Colonic mucosa (tissue), 4 donors: ENCODE measurements around the gene SRSF12. TPM values are rescaled to one million over a fixed set of nuclear protein-coding genes. Genes with fewer than 3 reads are reported as not detected.

ENCODE experiments used
- DNase-seq: peaks from one replicate; pipeline ENCODE4 v3.0.0-alpha.2; 2020
- H3K27ac ChIP-seq: fragments of 200-600 bp; one replicate; pipeline ENCODE4 v1.8.0; 2021
- H3K27me3 ChIP-seq: fragments of 200-600 bp; one replicate; pipeline ENCODE4 v1.8.0; 2021
- H3K36me3 ChIP-seq: fragments of 200-600 bp; one replicate; pipeline ENCODE4 v1.8.0; 2021
- H3K4me1 ChIP-seq: fragments of 200-600 bp; one replicate; pipeline ENCODE4 v1.8.0; 2021; ENCODE audit warnings: mild to moderate bottlenecking
- H3K4me3 ChIP-seq: fragments of 200-600 bp; one replicate; pipeline ENCODE4 v1.8.0; 2021
- H3K9ac ChIP-seq, 2 donors: one replicate each; pipeline ENCODE4 v1.7.0; 2013; ENCODE audit warnings: control low read depth in 2 of 2, low read depth in 2 of 2, low read length in 2 of 2
- H3K9me3 ChIP-seq: fragments of 200-600 bp; one replicate; pipeline ENCODE4 v1.8.0; 2021
- intact Hi-C: fragments of 100-400 bp; cut with DNase I; formaldehyde crosslinking; loops from one replicate; pipeline ENCODE4 v1.14.1; 2022
- total RNA-seq, 2 donors: library from RNA; stranded (reverse); fragmentation: NEBNext Ultra II Directional in 1 of 2; extraction: Animal tissue kit (Norgen Biotek cat#: 25700) in 1 of 2; gene quantifications; one replicate each; pipeline ENCODE4 v1.2.1, GENCODE V29; 2021
- TF ChIP-seq, protein P1 (sequence below): fragments of 200-600 bp; IDR thresholded peaks from one replicate; pipeline ENCODE4 v1.8.0; 2022; ENCODE audit warnings: antibody characterized with exemption, mild to moderate bottlenecking
- donor health status: healthy.
- donor health status: DM: no; HTN: no; CAD: no.
- donor health status: DM: no; HTN: no; CAD: no.

Gene SRSF12
- total RNA-seq, 2 donors from 2014 or later, result 0.35 TPM; not detected in 1

GRCh38 chr6:89120371-89120770, 2.5 kb upstream of the SRSF12 start:
- no peak for DNase-seq
- no peaks in the 10 kb centered on the region for H3K36me3 ChIP-seq

DNA sequence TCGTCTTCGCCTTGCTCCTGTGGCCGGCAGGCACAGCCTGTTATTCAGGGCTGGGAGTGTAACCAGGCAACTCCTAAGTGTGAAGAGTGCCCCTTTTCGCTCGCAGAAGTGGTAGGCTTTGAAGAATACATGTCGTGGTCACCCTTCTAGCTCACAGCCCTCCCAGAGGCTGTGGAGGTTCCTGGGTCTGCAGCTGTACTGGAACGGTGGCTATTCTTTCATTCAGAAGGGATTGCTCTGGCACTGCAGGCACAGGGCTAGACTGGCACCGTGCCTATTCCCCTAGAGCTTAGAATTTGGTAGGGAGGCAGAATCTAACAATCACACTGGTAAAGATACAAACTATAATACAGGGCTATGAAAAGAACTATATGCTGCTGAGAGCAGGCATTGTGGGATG, 1.1 kb upstream of the SRSF12 start:
- no peak for DNase-seq
- no peaks in the 10 kb centered on the region for H3K36me3 ChIP-seq
- H3K9me3 ChIP-seq, result no peaks in the 10 kb centered on the region
- H3K27ac ChIP-seq, result no peak overlapping the region
- no peak overlapping the region for H3K4me3 ChIP-seq
- H3K4me1 ChIP-seq, result no peaks in the 10 kb centered on the region
- TF ChIP-seq, protein P1, sequence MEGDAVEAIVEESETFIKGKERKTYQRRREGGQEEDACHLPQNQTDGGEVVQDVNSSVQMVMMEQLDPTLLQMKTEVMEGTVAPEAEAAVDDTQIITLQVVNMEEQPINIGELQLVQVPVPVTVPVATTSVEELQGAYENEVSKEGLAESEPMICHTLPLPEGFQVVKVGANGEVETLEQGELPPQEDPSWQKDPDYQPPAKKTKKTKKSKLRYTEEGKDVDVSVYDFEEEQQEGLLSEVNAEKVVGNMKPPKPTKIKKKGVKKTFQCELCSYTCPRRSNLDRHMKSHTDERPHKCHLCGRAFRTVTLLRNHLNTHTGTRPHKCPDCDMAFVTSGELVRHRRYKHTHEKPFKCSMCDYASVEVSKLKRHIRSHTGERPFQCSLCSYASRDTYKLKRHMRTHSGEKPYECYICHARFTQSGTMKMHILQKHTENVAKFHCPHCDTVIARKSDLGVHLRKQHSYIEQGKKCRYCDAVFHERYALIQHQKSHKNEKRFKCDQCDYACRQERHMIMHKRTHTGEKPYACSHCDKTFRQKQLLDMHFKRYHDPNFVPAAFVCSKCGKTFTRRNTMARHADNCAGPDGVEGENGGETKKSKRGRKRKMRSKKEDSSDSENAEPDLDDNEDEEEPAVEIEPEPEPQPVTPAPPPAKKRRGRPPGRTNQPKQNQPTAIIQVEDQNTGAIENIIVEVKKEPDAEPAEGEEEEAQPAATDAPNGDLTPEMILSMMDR, result no peak
- no peaks in the 10 kb centered on the region for H3K27me3 ChIP-seq
- intact Hi-C loops, result loop anchor here (5.0 kb wide), 1 partner anchor 37 kb away; the partner anchor contains the start of gene PNRC1
- H3K9ac ChIP-seq, result no peak overlapping the region

More at GRCh38 chr6:89120371-89120770, 2.5 kb upstream of the SRSF12 start:
- no peaks in the 10 kb centered on the region for H3K27me3 ChIP-seq
- intact Hi-C loops, result loop anchor here (5.0 kb wide), 2 partner anchors 138 to 252 kb away; no protein-coding TSS in a partner anchor
- H3K27ac ChIP-seq, result no peak overlapping the region
- no peaks in the 10 kb centered on the region for H3K4me1 ChIP-seq
- H3K4me3 ChIP-seq, result no peak overlapping the region
- H3K9me3 ChIP-seq, result no peaks in the 10 kb centered on the region
- TF ChIP-seq, protein P1, result no peak
- no peak overlapping the region for H3K9ac ChIP-seq

GRCh38 chr6:89116702-89117101, 1.2 kb downstream of the SRSF12 start:
- Histone ChIP-seq H3K36me3 (no peaks in the 10 kb centered on the region), H3K9ac (peak overlapping the region in 1 of 2 donors; percentile 40), H3K27me3 (no peaks in the 10 kb centered on the region), H3K27ac (no peak overlapping the region), H3K9me3 (no peaks in the 10 kb centered on the region), H3K4me1 (no peaks in the 10 kb centered on the region), H3K4me3 (no peak overlapping the region)
- no peak for DNase-seq
- intact Hi-C loops, result loop anchor here (5.0 kb wide), 1 partner anchor 34 kb away; the partner anchor contains the start of gene PNRC1
- TF ChIP-seq, protein P1, result no peak

GRCh38 chr6:89111933-89112332, 5.9 kb downstream of the SRSF12 start:
- no peak for DNase-seq
- no peaks in the 10 kb centered on the region for H3K27me3 ChIP-seq
- TF ChIP-seq, protein P1, result no peak
- no peak overlapping the region for H3K4me3 ChIP-seq
- H3K27ac ChIP-seq, result no peak overlapping the region
- intact Hi-C loops, result no loop called here
- no peaks in the 10 kb centered on the region for H3K4me1 ChIP-seq
- no peak overlapping the region for H3K9ac ChIP-seq
- no peaks in the 10 kb centered on the region for H3K36me3 ChIP-seq
- H3K9me3 ChIP-seq, result no peaks in the 10 kb centered on the region

DNA sequence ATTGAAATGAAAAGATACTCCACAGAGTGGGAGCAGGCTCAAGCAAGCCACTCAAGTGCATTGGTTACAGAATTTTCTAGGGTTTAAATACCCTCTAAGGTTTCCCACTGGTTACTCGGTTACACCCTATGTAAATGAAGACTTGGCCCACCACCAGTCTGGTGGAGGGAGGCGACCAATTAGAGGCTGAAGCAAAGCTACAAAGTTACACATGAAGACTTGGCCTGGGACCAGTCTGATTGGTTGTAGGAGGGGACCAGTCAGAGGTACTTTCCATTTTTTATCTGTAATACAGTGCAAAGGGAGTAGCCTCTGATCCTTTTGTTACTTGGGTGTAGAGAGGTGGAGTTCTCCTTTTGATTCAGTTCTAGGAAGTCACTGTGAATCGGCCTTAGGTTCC, 7.6 kb downstream of the SRSF12 start:
- Histone ChIP-seq H3K9ac (no peak overlapping the region), H3K27me3 (no peaks in the 10 kb centered on the region), H3K4me3 (no peak overlapping the region), H3K36me3 (no peaks in the 10 kb centered on the region), H3K9me3 (no peaks in the 10 kb centered on the region), H3K4me1 (no peaks in the 10 kb centered on the region), H3K27ac (no peak overlapping the region)
- no peak for DNase-seq
- TF ChIP-seq, protein P1, result no peak
- intact Hi-C loops, result no loop called here
